ENCODE results near the gene LRRC1.

The LRRC1 gene

DNA sequence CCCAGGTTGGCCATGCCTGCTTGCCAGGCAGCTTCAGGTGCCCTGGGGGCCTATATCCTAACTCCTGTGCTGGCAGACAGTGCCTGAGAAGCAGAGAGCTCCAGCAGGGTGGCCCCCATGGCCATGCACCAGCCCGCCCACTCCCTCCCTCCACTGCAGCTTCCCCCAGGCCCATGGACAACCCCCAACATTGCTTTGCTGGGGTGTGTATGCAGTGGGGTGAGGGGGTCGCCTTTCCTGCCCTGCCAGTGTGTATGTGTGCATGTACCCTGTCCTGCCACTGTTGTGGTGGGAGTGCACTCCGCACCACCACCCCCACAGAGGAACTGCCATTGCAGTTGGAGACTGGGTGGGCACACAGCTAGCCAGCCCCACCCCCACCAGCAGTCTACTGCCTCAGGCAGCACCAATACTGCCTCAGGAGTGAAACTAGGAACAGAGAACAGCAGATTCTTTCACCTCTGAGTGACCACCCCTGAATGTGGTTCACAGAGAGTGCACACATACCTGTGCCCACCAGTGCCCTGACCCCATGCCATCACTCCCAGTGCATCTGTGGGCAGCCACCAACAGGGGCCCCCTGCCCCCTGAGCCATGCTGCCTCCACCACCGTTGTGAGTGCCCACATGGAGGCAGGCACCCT is 151.1 kb downstream of the LRRC1 start:
- TF ChIP-seq POLR2AphosphoS5 (IDR thresholded peaks at IDR 0.05; ENCODE audit: low read depth, low read length) (no peak), SIN3A (IDR thresholded peaks at IDR 0.05; ENCODE audit: borderline replicate concordance, insufficient read depth, low read length) (no peak), TAF1 (IDR thresholded peaks at IDR 0.05; ENCODE audit: borderline replicate concordance, insufficient read depth, low read length) (no peak), FOXP2 (optimal IDR thresholded peaks at IDR 0.05; ENCODE audit: borderline replicate concordance, extremely low read depth, extremely low read length, insufficient read depth) (no peak)
- TF ChIP-seq, protein P1, sequence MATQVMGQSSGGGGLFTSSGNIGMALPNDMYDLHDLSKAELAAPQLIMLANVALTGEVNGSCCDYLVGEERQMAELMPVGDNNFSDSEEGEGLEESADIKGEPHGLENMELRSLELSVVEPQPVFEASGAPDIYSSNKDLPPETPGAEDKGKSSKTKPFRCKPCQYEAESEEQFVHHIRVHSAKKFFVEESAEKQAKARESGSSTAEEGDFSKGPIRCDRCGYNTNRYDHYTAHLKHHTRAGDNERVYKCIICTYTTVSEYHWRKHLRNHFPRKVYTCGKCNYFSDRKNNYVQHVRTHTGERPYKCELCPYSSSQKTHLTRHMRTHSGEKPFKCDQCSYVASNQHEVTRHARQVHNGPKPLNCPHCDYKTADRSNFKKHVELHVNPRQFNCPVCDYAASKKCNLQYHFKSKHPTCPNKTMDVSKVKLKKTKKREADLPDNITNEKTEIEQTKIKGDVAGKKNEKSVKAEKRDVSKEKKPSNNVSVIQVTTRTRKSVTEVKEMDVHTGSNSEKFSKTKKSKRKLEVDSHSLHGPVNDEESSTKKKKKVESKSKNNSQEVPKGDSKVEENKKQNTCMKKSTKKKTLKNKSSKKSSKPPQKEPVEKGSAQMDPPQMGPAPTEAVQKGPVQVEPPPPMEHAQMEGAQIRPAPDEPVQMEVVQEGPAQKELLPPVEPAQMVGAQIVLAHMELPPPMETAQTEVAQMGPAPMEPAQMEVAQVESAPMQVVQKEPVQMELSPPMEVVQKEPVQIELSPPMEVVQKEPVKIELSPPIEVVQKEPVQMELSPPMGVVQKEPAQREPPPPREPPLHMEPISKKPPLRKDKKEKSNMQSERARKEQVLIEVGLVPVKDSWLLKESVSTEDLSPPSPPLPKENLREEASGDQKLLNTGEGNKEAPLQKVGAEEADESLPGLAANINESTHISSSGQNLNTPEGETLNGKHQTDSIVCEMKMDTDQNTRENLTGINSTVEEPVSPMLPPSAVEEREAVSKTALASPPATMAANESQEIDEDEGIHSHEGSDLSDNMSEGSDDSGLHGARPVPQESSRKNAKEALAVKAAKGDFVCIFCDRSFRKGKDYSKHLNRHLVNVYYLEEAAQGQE (IDR thresholded peaks at IDR 0.05; ENCODE audit: insufficient read depth in 1 of 2, low read depth in 2 of 2, low read length in 2 of 2), result no peak

- TF ChIP-seq FOXP2 (optimal IDR thresholded peaks at IDR 0.05; ENCODE audit: borderline replicate concordance, extremely low read depth, extremely low read length, insufficient read depth) (no peak), TAF1 (IDR thresholded peaks at IDR 0.05; ENCODE audit: borderline replicate concordance, insufficient read depth, low read length) (no peak), SIN3A (IDR thresholded peaks at IDR 0.05; ENCODE audit: borderline replicate concordance, insufficient read depth, low read length) (no peak), POLR2AphosphoS5 (IDR thresholded peaks at IDR 0.05; ENCODE audit: low read depth, low read length) (no peak)
- TF ChIP-seq, protein P1 (IDR thresholded peaks at IDR 0.05; ENCODE audit: insufficient read depth in 1 of 2, low read depth in 2 of 2, low read length in 2 of 2), result no peak
These were observed 153.0 kb downstream of the LRRC1 start for GRCh38 chr6:53947780-53948179.

DNA sequence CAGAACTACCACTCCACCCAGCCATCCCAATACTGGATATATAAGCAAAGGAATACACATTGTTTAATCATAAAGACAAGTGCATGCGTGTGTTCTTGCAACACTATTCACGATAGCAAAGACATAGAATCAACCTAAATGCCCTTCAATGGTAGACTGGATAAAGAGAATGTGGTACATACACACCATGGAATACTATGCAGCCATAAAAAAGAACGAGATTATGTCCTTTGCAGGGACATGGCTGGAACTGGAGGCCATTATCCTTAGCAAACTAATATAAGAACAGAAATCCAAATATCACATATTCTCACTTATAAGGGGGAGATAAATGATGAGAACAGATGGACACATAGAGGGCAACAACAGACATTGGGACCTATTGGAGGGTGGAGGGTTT is 156.6 kb downstream of the LRRC1 start:
- TF ChIP-seq POLR2AphosphoS5 (IDR thresholded peaks at IDR 0.05; ENCODE audit: low read depth, low read length) (no peak), SIN3A (IDR thresholded peaks at IDR 0.05; ENCODE audit: borderline replicate concordance, insufficient read depth, low read length) (no peak), TAF1 (IDR thresholded peaks at IDR 0.05; ENCODE audit: borderline replicate concordance, insufficient read depth, low read length) (no peak), FOXP2 (optimal IDR thresholded peaks at IDR 0.05; ENCODE audit: borderline replicate concordance, extremely low read depth, extremely low read length, insufficient read depth) (no peak)
- TF ChIP-seq, protein P1 (IDR thresholded peaks at IDR 0.05; ENCODE audit: insufficient read depth in 1 of 2, low read depth in 2 of 2, low read length in 2 of 2), result no peak

- no peak for TF ChIP-seq FOXP2 (optimal IDR thresholded peaks at IDR 0.05; ENCODE audit: borderline replicate concordance, extremely low read depth, extremely low read length, insufficient read depth)
- TF ChIP-seq SIN3A (IDR thresholded peaks at IDR 0.05; ENCODE audit: borderline replicate concordance, insufficient read depth, low read length), result no peak
- no peak for TF ChIP-seq TAF1 (IDR thresholded peaks at IDR 0.05; ENCODE audit: borderline replicate concordance, insufficient read depth, low read length)
- TF ChIP-seq, protein P1 (IDR thresholded peaks at IDR 0.05; ENCODE audit: insufficient read depth in 1 of 2, low read depth in 2 of 2, low read length in 2 of 2), result no peak
- no peak for TF ChIP-seq POLR2AphosphoS5 (IDR thresholded peaks at IDR 0.05; ENCODE audit: low read depth, low read length)
These were observed 161.4 kb downstream of the LRRC1 start for GRCh38 chr6:53956068-53956711.
